ENCODE results near the gene CARD11.

Gene CARD11

GRCh38 chr7:2864999-2865670 is 178.5 kb downstream of the CARD11 start:
- TF ChIP-seq, protein P1, sequence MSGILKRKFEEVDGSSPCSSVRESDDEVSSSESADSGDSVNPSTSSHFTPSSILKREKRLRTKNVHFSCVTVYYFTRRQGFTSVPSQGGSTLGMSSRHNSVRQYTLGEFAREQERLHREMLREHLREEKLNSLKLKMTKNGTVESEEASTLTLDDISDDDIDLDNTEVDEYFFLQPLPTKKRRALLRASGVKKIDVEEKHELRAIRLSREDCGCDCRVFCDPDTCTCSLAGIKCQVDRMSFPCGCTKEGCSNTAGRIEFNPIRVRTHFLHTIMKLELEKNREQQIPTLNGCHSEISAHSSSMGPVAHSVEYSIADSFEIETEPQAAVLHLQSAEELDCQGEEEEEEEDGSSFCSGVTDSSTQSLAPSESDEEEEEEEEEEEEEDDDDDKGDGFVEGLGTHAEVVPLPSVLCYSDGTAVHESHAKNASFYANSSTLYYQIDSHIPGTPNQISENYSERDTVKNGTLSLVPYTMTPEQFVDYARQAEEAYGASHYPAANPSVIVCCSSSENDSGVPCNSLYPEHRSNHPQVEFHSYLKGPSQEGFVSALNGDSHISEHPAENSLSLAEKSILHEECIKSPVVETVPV (CRISPR knock-in tag; IDR thresholded peaks at IDR 0.05): no peak
- TF ChIP-seq TCF4 (CRISPR knock-in tag; IDR thresholded peaks at IDR 0.05; ENCODE audit: borderline replicate concordance) (no peak), CSDC2 (CRISPR knock-in tag; IDR thresholded peaks at IDR 0.05) (no peak), PATZ1 (CRISPR knock-in tag; IDR thresholded peaks at IDR 0.05; ENCODE audit: borderline replicate concordance) (no peak), ZNF8 (CRISPR knock-in tag; IDR thresholded peaks at IDR 0.05) (no peak), GLIS3 (CRISPR knock-in tag; IDR thresholded peaks at IDR 0.05) (no peak), ESRRG (CRISPR knock-in tag; IDR thresholded peaks at IDR 0.05) (no peak), ISL1 (CRISPR knock-in tag; IDR thresholded peaks at IDR 0.05) (no peak), ZNF565 (CRISPR knock-in tag; conservative IDR thresholded peaks at IDR 0.05; ENCODE audit: low read depth) (no peak), OSR1 (CRISPR knock-in tag; IDR thresholded peaks at IDR 0.05) (no peak)
- ATAC-seq: peak; percentile 79

DNA sequence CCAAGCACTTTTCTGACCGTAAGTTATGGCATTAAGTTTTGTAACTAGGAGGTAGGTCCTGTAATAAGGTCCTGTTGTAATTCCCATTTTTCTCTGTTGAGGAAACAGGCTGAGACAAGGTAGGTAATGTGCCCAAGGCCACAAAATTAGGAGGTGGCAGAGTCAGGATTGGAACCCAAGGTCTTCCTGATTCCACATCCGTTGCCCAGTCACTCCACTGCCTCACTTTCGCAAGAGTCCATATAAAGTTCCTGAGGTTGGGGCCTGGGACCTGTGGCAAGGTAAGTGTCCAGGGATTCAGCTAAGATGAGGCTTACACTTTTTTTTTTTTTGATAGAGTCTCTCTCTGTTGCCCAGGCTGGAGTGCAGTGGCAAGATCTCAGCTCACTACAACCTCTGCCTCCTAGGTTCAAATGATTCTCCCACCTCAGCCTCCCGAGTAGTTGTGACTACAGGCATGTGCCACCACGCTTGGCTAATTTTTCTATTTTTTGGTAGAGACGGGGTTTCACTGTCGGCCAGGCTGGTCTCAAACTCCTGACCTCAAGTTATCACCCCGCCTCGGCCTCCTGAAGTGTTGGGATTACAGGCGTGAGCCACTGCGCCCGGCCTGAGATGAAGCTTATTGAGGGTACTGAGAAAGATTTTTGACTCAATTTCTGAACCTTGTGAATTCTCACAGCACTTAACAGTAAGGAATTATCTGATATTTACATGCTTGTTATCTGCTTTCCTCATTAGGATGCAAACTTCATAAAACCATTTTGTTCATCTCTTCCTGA is 179.3 kb downstream of the CARD11 start:
- TF ChIP-seq, protein P1 (CRISPR knock-in tag; IDR thresholded peaks at IDR 0.05): no peak
- no peak for ATAC-seq

GRCh38 chr7:2863461-2864066 is 180.1 kb downstream of the CARD11 start:
- no peak for TF ChIP-seq ZNF70 (CRISPR knock-in tag; IDR thresholded peaks at IDR 0.05)
- no peak; the same call in 1 of the 2 replicates for TF ChIP-seq ZFP3 (CRISPR knock-in tag; IDR thresholded peaks at IDR 0.05)
- no peak for TF ChIP-seq ZNF565 (CRISPR knock-in tag; conservative IDR thresholded peaks at IDR 0.05; ENCODE audit: low read depth)
- no peak for TF ChIP-seq TOX (CRISPR knock-in tag; IDR thresholded peaks at IDR 0.05; ENCODE audit: borderline replicate concordance)
- TF ChIP-seq GLIS3 (CRISPR knock-in tag; IDR thresholded peaks at IDR 0.05): no peak
- TF ChIP-seq BACH2 (CRISPR knock-in tag; IDR thresholded peaks at IDR 0.05; ENCODE audit: borderline replicate concordance): no peak
- TF ChIP-seq, protein P2, sequence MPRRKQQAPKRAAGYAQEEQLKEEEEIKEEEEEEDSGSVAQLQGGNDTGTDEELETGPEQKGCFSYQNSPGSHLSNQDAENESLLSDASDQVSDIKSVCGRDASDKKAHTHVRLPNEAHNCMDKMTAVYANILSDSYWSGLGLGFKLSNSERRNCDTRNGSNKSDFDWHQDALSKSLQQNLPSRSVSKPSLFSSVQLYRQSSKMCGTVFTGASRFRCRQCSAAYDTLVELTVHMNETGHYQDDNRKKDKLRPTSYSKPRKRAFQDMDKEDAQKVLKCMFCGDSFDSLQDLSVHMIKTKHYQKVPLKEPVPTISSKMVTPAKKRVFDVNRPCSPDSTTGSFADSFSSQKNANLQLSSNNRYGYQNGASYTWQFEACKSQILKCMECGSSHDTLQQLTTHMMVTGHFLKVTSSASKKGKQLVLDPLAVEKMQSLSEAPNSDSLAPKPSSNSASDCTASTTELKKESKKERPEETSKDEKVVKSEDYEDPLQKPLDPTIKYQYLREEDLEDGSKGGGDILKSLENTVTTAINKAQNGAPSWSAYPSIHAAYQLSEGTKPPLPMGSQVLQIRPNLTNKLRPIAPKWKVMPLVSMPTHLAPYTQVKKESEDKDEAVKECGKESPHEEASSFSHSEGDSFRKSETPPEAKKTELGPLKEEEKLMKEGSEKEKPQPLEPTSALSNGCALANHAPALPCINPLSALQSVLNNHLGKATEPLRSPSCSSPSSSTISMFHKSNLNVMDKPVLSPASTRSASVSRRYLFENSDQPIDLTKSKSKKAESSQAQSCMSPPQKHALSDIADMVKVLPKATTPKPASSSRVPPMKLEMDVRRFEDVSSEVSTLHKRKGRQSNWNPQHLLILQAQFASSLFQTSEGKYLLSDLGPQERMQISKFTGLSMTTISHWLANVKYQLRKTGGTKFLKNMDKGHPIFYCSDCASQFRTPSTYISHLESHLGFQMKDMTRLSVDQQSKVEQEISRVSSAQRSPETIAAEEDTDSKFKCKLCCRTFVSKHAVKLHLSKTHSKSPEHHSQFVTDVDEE (CRISPR knock-in tag; IDR thresholded peaks at IDR 0.05): no peak
- TF ChIP-seq PATZ1 (CRISPR knock-in tag; IDR thresholded peaks at IDR 0.05; ENCODE audit: borderline replicate concordance): peak; percentile 85; the same call in 1 of the 2 replicates
- ATAC-seq: peak; percentile 94

All from SK-N-SH treated with all-trans-retinoic acid at 6 μM for 48 hours (cell line).